IMR-90 (cell line): ENCODE measurements around the gene TDRKH. TPM values are rescaled to one million over a fixed set of nuclear protein-coding genes. Genes with fewer than 3 reads are reported as not detected.

Source experiments
- ATAC-seq: fragments of 200-7000 bp; cut with Tn5 transposase; 2 replicates; pipeline ENCODE4 v1.9.1; 2020; ENCODE audit warnings: low read depth, mild to moderate bottlenecking, moderate library complexity
- BruUV-seq: library from RNA; stranded (reverse); fragments of 400-500 nt; replicated peaks from 2 replicates; lab custom pipeline; 2021; lab: Mats Ljungman, UMichigan
- CTCF ChIA-PET: fragments of 300-600 bp; formaldehyde crosslinking; extraction: SDS; loops from one replicate; lab custom pipeline; 2021; ENCODE audit warnings: antibody characterized with exemption; lab: Yijun Ruan, JAX
- POLR2A ChIA-PET: fragments of 300-600 bp; sonication (Branson Sonifier 250); formaldehyde crosslinking; loops from one replicate; lab custom pipeline; 2022; ENCODE audit warnings: antibody characterized with exemption; ENCODE audit not compliant: unreplicated experiment; lab: Charles Lee
- DNase-seq: peaks from one replicate; pipeline ENCODE4 v3.0.0; 2013
- H2AFZ ChIP-seq: replicated peaks from 2 replicates; pipeline ENCODE3; 2013; ENCODE audit warnings: low read length, mild to moderate bottlenecking; ENCODE audit not compliant: poor library complexity
- H2AK5ac ChIP-seq: 2 replicates; pipeline ENCODE4 v1.6.1; 2013; ENCODE audit warnings: low read depth, low read length, inconsistent platforms
- H2AK9ac ChIP-seq: replicated peaks from 2 replicates; pipeline ENCODE3; 2013; ENCODE audit warnings: mild to moderate bottlenecking, low read depth, low read length, moderate library complexity; ENCODE audit not compliant: poor library complexity
- H2BK120ac ChIP-seq: 2 replicates; pipeline ENCODE4 v1.6.1; 2013; ENCODE audit warnings: low read depth, low read length, inconsistent platforms
- H2BK15ac ChIP-seq: 3 replicates; pipeline ENCODE4 v1.6.1; 2013; ENCODE audit warnings: low read depth, low read length, inconsistent platforms
- H2BK20ac ChIP-seq: 2 replicates; pipeline ENCODE4 v1.6.1; 2013; ENCODE audit warnings: low read depth, mild to moderate bottlenecking, inconsistent platforms, low read length, moderate library complexity
- H2BK5ac ChIP-seq: 2 replicates; pipeline ENCODE4 v1.6.1; 2013; ENCODE audit warnings: mild to moderate bottlenecking, low read depth, low read length, inconsistent platforms; ENCODE audit not compliant: poor library complexity, severe bottlenecking
- H3K14ac ChIP-seq: replicated peaks from 2 replicates; pipeline ENCODE4 v1.6.1; 2013; ENCODE audit warnings: low read depth, low read length, inconsistent platforms
- H3K18ac ChIP-seq: 2 replicates; pipeline ENCODE4 v1.6.1; 2013; ENCODE audit warnings: low read depth, low read length, control low read depth
- H3K23ac ChIP-seq: 2 replicates; pipeline ENCODE4 v1.6.1; 2013; ENCODE audit warnings: low read depth, low read length, inconsistent platforms
- H3K27ac ChIP-seq: 2 replicates; pipeline ENCODE4 v1.5.1; 2013; ENCODE audit warnings: mild to moderate bottlenecking, control low read depth, low read length; ENCODE audit not compliant: insufficient read depth
- H3K27me3 ChIP-seq: 2 replicates; pipeline ENCODE4 v1.6.1; 2013; ENCODE audit warnings: low read length; ENCODE audit not compliant: control insufficient read depth, insufficient read depth
- H3K36me3 ChIP-seq: 2 replicates; pipeline ENCODE4 v1.6.1; 2013; ENCODE audit warnings: low read length, mixed read lengths; ENCODE audit not compliant: control insufficient read depth, insufficient read depth
- H3K4ac ChIP-seq: 2 replicates; pipeline ENCODE4 v1.6.1; 2013; ENCODE audit warnings: low read depth, low read length, inconsistent platforms
- H3K4me1 ChIP-seq: 2 replicates; pipeline ENCODE4 v1.6.1; 2013; ENCODE audit warnings: low read length, mixed read lengths; ENCODE audit not compliant: control insufficient read depth, insufficient read depth
- H3K4me2 ChIP-seq: 2 replicates; pipeline ENCODE4 v1.6.1; 2013; ENCODE audit warnings: low read depth, mild to moderate bottlenecking, control low read depth, low read length, moderate library complexity
- H3K4me3 ChIP-seq: 2 replicates; pipeline ENCODE4 v1.5.1; 2013; ENCODE audit warnings: low read depth, mild to moderate bottlenecking, control low read depth, low read length, moderate library complexity; ENCODE audit not compliant: insufficient read depth
- H3K56ac ChIP-seq: 2 replicates; pipeline ENCODE4 v1.6.1; 2013; ENCODE audit warnings: low read length, inconsistent platforms; ENCODE audit not compliant: insufficient read depth; ENCODE audit errors: extremely low read depth
- H3K79me1 ChIP-seq, 2 experiments: 2 replicates each; pipeline ENCODE4 v1.6.1; 2013; ENCODE audit warnings: low read length in 2 of 2, inconsistent platforms in 1 of 2, low read depth in 1 of 2
- H3K9ac ChIP-seq: 2 replicates; pipeline ENCODE4 v1.6.1; 2013; ENCODE audit warnings: low read depth, low read length, control low read depth
- H3K9me1 ChIP-seq: 2 replicates; pipeline ENCODE4 v1.6.1; 2013; ENCODE audit warnings: low read length, inconsistent platforms; ENCODE audit not compliant: insufficient read depth
- H3K9me3 ChIP-seq: 2 replicates; pipeline ENCODE4 v1.6.1; 2013; ENCODE audit warnings: low read length; ENCODE audit not compliant: control insufficient read depth, insufficient read depth
- H4K20me1 ChIP-seq: 2 replicates; pipeline ENCODE4 v1.6.1; 2013; ENCODE audit warnings: low read length, inconsistent platforms; ENCODE audit not compliant: insufficient read depth
- H4K5ac ChIP-seq: 2 replicates; pipeline ENCODE4 v1.6.1; 2013; ENCODE audit warnings: mild to moderate bottlenecking, low read depth, low read length, control low read depth
- H4K8ac ChIP-seq, 2 experiments: 2 replicates each; pipeline ENCODE4 v1.6.1; 2013; ENCODE audit warnings: low read depth in 2 of 2, low read length in 2 of 2, control low read depth in 1 of 2, inconsistent platforms in 1 of 2
- H4K91ac ChIP-seq: 2 replicates; pipeline ENCODE4 v1.6.1; 2013; ENCODE audit warnings: low read depth, low read length, inconsistent platforms; ENCODE audit not compliant: insufficient read depth
- BHLHE40 ChIP-seq: fragments of 150-350 bp; IDR thresholded peaks from 2 replicates; pipeline ENCODE4 v1.6.1; 2016; ENCODE audit warnings: mild to moderate bottlenecking, low read depth, low read length
- CTCF ChIP-seq: conservative IDR thresholded peaks from 2 replicates; pipeline ENCODE4 v1.5.1; 2012; ENCODE audit warnings: mild to moderate bottlenecking, low read depth, low read length, improper control_type of control experiment
- ELK1 ChIP-seq: fragments of 150-350 bp; IDR thresholded peaks from 2 replicates; pipeline ENCODE4 v1.6.1; 2016; ENCODE audit warnings: low read depth, mild to moderate bottlenecking, low read length, moderate library complexity, borderline replicate concordance
- FOS ChIP-seq: fragments of 150-350 bp; IDR thresholded peaks from 2 replicates; pipeline ENCODE4 v1.6.1; 2016; ENCODE audit warnings: low read depth, low read length
- NFE2L2 ChIP-seq: fragments of 150-350 bp; IDR thresholded peaks from 2 replicates; pipeline ENCODE4 v1.6.1; 2016; ENCODE audit warnings: low read depth, mild to moderate bottlenecking, low read length
- RAD21 ChIP-seq: IDR thresholded peaks from 2 replicates; pipeline ENCODE4 v1.6.1; 2012; ENCODE audit warnings: low read length, improper control_type of control experiment
- RCOR1 ChIP-seq: IDR thresholded peaks from 2 replicates; pipeline ENCODE4 v1.6.1; 2012; ENCODE audit warnings: mild to moderate bottlenecking, low read length, improper control_type of control experiment; ENCODE audit not compliant: insufficient replicate concordance
- SMC3 ChIP-seq: fragments of 150-350 bp; IDR thresholded peaks from 2 replicates; pipeline ENCODE4 v1.6.1; 2016; ENCODE audit warnings: low read depth, mild to moderate bottlenecking, antibody characterized with exemption, low read length, moderate library complexity
- USF2 ChIP-seq: fragments of 150-350 bp; IDR thresholded peaks from 2 replicates; pipeline ENCODE4 v1.6.1; 2017; ENCODE audit warnings: mild to moderate bottlenecking, antibody characterized with exemption, low read length, low read depth
- WGBS, 2 experiments: methylation state at CpG; one replicate each; pipeline versions ENCODE4 v1.1.5 to v1.1.7; 2013; ENCODE audit warnings: missing lambda C conversion rate in 2 of 2; ENCODE audit not compliant: insufficient read length in 1 of 2; ENCODE audit errors: extremely low coverage in 2 of 2; 5-methylcytosine and 5-hydroxymethylcytosine counted together
- dilution Hi-C: fragments of 300-500 bp; cut with HindIII; formaldehyde crosslinking; loops from one replicate; pipeline ENCODE4 v1.14.3; 2018; ENCODE audit warnings: low sequenced_read_pairs; ENCODE audit not compliant: unreplicated experiment
- in situ Hi-C: fragments of 300-500 bp; cut with MboI; formaldehyde crosslinking; loops from 3 replicates; pipeline ENCODE4 v1.14.3; 2019; ENCODE audit warnings: low sequenced_read_pairs, inconsistent platforms, mixed read lengths
- intact Hi-C: fragments of 100-400 bp; cut with micrococcal nuclease; formaldehyde crosslinking; loops from 2 replicates; pipeline ENCODE4 v1.10.0; 2022
- polyA plus RNA-seq, 3 experiments: library from polyadenylated mRNA; depleted of rRNA; stranded (reverse); fragments of >200 nt; gene quantifications; 2 replicates each; pipeline ENCODE4 v1.2.3, GENCODE V29; 2012; ENCODE audit warnings: low replicate concordance in 1 of 3
- total RNA-seq: library from RNA; depleted of rRNA; stranded (reverse); fragments of >200 nt; gene quantifications from 2 replicates; pipeline ENCODE4 v1.2.3, GENCODE V29; 2012

TDRKH gene
- total and polyA plus RNA-seq, 2 of the 4 experiments (the other 2 are of a cell fraction), result 1.2 to 2.2 TPM

DNA sequence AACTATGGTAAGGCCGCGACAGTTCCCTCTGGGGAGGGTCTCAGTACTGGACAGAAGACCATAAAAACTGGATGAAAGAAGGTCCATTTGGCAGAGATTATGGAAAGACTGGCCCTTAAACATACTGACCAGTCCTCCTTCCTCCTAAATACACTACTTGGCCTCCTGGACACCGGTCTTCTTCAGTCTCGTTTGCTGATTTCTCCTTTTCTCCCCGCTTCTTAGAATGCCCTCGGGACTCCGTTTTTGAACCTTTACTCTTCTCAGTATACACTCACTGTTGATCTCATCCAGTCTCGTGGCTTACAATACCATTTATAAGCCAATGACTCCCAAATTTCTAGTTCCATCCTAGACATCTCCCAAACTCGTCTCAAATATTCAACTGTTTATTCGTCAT is 26.3 kb downstream of the TDRKH start:
- H3K27ac ChIP-seq, result peak overlapping the region; percentile 75; the same call in 1 of the 2 replicates
- H3K23ac ChIP-seq, result peak overlapping the region; percentile 87; the same call in 1 of the 2 replicates
- H3K9me1 ChIP-seq, result no peaks in the 10 kb centered on the region
- in situ Hi-C loops, result no loop called here
- H2AFZ ChIP-seq, result peak overlapping the region; percentile 96
- H3K9me3 ChIP-seq, result no peaks in the 10 kb centered on the region
- peaks cover 3% of the 10 kb centered on the region; the same call in 1 of the 2 replicates for H3K4me1 ChIP-seq
- peak overlapping the region; percentile 96 for H3K14ac ChIP-seq
- intact Hi-C loops, result loop anchor here (2.0 to 5.0 kb wide), 3 partner anchors 73 to 238 kb away; partner anchors contain the start of genes C2CD4D and THEM4
- H3K18ac ChIP-seq, result no peak overlapping the region
- H3K4me3 ChIP-seq, result peak overlapping the region; percentile 71
- H2BK15ac ChIP-seq, result no peak overlapping the region
- H3K4me2 ChIP-seq, result peak overlapping the region; percentile 76
- H2BK20ac ChIP-seq, result no peak overlapping the region
- peak overlapping the region; percentile 61 for H2BK5ac ChIP-seq
- H4K20me1 ChIP-seq, result no peaks in the 10 kb centered on the region
- ATAC-seq (peak; percentile 5), DNase-seq (no peak)
- H4K5ac ChIP-seq, result peak overlapping the region; percentile 86
- H2BK120ac ChIP-seq, result peak overlapping the region; percentile 31; the same call in 1 of the 2 replicates
- dilution Hi-C loops, result no loop called here
- H3K56ac ChIP-seq, result peak overlapping the region; percentile 85; the same call in 1 of the 2 replicates
- H3K27me3 ChIP-seq, result no peaks in the 10 kb centered on the region
- peaks cover 5 to 32% of the 10 kb centered on the region in 2 experiments for H3K79me1 ChIP-seq
- 67% methylated on average over 8 of the region's 10 CpGs; no CpG with 5 or more reads in 1 of the 2 experiments for WGBS, 2 experiments
- H4K91ac ChIP-seq, result no peak overlapping the region
- no peak for TF ChIP-seq RAD21
- TF ChIP-seq CTCF, result no peak
- no peak for TF ChIP-seq NFE2L2
- no peak for TF ChIP-seq FOS
- TF ChIP-seq USF2, result no peak
- no peak for TF ChIP-seq ELK1
- no peak for TF ChIP-seq RCOR1
- TF ChIP-seq SMC3, result no peak
- TF ChIP-seq BHLHE40, result no peak
- H2AK5ac ChIP-seq, result no peak overlapping the region
- H3K36me3 ChIP-seq, result peaks cover 16% of the 10 kb centered on the region
- CTCF ChIA-PET, result interaction anchor here (1.5 kb wide), 1 partner anchor 15 kb away, joined by 5 read pairs; no protein-coding TSS in a partner anchor
- BruUV-seq, result no TSS peak
- POLR2A ChIA-PET, result no interaction called here
- peak overlapping the region; percentile 99 to 100 for H4K8ac ChIP-seq
- H3K4ac ChIP-seq, result peak overlapping the region; percentile 84
- no peak overlapping the region for H2AK9ac ChIP-seq
- H3K9ac ChIP-seq, result peak overlapping the region; percentile 92
